ENCODE results near the gene MPDZ.

The MPDZ gene

DNA sequence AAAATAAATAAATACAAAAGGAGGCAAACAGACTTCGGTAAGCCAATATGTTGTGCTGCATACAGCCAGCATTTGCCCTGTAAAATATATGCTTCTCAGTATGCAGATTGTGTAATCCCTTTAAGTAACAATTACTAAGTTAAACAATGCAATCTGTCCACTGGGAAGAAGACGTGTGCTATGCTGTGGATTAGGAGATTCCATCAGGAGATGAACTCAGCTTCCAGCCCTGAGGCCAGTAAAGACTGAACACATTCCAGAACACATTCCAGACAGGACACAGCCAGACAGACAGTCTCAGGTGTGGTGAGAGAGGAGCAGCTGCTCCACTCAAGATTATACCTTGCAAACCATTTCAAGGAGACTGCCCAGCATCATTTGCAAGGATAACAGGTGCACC, 97.8 kb downstream of the MPDZ start:
- peak; percentile 53 for DNase-seq

DNA sequence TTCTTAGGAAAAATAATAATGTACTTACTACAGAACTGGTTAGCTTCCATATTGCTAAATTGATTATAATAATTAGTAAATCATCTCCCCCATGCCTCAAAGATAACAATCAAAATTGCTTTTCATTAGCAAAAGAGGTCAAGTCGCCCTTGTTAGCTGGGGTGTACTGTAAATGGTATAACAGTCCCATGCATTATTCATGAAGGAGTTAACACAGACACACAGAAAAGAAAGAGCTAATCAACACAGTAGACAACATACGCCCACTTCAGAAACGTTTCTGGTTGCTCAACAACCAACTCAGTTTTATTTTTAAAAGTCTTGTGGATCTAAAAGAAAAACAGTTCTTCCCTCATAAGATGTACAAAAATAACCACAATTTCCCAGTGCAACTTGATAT, 100.2 kb downstream of the MPDZ start:
- no peak for DNase-seq

DNA sequence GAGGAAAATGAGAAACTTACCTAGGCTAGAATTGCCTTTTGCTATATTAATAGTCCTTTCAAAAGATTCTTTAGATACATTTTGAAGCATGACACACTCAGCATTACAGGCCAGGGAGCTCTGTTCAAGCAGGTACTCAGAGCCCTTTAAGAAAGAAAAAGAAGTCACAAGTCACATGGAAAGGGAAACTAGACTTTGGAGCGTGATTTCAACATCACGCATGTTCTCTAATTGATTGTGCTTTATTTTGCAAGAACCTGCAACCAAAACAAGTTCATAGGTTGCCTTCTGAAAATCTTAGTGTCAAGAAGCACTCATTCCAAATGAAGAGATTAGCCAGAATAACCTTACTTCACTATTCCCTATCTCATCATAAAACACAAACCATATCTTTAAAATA, 103.8 kb downstream of the MPDZ start:
- DNase-seq: no peak

DNA sequence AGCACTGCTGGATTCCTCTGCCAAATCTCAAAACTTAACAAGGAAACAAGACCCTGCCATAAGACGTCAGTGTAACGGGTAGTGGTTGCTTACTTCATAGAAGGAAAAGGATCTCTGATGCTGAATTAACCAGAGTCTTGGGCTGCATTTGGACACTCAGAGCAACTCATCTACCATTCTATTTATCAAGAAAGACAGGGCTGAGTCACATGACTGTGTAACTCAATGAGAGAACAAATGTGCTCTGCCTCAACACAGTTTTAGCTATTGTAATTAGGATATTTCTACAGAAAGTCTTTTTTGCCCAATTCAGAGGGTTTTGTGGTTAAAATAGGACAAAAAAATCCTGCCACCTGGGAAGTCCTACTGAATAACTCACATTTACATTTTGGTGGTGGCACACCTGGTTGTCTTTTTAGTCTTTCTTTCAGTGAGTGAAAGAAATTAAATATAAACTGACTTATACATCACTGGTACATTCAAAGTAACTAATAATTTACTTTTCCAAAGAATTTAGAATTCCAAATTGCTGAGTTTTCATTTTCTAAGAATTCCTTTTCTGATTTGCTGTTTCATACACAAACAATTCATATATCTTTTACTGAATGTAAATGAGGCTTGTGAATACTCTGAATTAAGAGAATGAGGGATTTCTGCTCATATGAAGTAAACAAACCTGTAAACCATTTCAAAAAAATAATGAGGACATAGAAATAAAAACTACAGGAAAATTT, 104.4 kb downstream of the MPDZ start:
- DNase-seq: no peak

DNA sequence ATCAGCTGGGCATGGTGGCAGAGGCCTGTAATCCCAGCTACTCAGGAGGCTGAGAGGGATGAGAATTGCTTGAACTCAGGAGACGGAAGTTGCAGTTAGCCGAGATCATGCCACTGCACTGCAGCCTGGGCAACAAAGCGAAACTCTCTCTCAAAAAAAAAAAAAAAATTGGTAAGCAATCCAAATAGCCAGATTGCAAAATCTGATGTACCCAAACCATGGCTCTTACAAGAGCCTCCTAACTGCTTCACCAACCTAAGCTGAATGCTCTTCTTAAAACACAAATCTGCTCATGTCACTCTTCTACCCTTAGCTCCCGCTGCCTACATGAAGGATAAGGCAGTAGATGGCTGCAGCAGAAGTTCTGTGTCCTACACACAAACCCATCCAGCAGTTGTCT, 105.9 kb downstream of the MPDZ start:
- no peak for DNase-seq

DNA sequence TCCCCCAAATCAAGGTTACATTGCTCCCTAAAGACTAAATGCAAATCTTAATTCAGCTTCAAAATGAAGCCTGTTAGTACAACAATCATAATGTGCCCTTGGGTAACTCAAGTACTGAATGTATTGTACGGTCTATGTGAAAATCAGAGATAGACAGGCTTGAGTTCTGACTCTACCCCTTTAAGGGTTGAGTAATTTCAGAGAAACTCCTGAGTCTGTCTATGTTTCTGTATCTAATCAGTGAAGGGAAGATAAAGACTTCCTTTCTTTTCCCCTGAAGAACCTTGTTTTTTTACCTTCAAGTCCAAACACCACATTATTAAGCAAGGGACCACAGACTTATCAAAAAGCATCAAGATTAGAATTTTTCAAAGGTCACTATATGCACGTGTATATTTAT, 108.2 kb downstream of the MPDZ start:
- DNase-seq: no peak

DNA sequence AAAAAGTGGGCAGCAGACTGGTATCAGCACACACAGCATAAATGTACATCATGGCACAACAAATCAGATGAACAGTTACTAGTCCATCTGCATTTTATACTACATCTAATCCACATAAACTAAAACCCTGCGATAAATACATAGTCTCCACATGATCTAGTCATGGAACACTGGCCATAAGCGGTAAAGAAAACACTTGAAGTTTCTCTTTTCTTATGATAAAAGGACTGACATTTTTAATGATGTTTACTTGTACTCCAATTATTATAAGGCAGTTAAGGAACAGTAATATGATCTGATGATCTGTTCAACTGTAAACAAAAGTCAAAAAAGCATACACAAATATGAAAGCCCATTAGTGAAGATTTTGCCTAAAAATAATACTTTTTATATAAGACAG, 112.5 kb downstream of the MPDZ start:
- DNase-seq: no peak

DNA sequence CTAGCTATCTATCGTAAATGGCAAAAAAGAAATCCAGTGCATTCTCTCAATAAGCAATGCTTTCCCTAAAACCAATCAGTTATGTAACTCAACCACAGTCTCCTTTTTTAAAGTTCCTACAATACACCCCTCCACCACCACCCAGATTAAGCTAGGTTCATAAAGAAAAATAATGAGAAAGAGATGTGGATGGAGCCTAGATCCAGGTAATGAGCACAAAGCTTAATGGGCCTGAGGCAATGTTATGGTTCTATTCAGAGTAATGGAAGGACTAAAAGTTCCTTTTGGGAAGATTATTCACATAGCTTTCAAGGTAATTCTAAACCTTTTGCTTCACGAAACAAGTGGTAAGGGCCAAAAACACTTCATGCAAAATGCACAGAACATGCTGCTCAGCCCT, 113.5 kb downstream of the MPDZ start:
- DNase-seq: no peak

DNA sequence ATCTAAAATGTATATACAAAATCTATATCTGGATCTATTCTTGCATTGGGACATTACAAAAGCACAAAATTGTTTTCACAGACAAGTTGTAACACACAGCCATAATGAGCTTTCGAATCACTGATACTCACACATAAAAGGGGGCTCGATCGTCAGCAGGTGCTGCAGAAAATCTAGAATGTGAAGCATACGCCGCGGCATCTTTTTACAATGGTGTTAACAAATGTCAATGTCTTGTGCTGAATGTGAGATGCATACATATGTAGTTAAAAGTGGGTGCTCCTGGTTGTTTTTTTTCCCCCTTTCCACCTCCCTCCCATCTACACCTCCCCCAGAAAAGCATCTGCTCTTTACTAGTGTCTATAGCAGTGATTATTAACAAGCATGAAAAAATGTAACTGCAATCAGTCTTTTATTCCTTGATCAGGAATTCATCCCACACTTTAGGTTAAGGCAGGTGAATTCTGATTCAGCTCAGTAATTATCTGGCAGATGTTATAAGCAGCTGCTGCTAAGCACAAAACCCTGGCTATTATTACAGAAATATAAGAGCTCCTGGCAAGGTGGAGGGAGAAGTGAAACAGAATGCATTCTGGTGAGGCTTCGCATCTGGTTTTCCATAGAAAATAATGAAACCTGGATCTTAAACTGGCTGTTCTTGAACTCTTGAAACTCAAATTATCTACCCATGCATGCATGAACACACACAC, 114.1 kb downstream of the MPDZ start:
- DNase-seq: no peak

DNA sequence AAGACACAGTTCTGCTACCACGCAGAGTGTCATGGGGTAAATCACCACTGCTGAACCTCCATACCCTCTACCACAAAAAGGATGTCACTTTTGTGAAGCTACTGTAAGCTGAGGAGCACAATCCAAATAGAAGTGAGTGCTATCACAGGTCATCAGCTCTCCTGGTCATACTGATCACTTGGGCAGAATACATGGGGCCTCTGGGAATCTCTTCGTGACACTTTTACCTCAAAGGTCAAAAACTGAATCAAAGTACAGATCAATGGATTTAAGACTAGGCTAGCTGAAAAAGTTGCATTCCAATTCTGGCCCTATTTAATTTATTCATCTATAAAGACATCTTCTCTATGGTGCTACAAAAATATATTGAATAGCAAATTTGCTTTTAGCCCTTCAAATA, 115.5 kb downstream of the MPDZ start:
- no peak for DNase-seq

DNA sequence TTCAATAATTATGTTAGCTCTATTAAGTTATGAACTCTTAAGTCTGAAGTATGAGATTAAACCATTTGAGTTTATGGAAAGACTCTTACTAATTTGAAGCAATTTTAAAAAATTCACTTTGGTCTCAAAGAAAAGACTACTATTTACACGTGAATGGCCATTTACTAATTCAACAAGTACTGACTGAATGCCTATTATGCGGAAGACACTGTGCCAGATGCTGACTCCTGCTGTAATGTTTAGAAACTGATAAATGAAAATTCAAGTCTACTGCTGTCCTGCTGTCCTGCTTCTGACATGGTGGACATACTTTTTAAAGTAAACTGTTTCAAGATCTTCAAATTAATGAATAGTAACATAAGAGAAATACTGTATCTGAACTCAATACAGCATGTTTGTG, 116.2 kb downstream of the MPDZ start:
- DNase-seq: no peak

DNA sequence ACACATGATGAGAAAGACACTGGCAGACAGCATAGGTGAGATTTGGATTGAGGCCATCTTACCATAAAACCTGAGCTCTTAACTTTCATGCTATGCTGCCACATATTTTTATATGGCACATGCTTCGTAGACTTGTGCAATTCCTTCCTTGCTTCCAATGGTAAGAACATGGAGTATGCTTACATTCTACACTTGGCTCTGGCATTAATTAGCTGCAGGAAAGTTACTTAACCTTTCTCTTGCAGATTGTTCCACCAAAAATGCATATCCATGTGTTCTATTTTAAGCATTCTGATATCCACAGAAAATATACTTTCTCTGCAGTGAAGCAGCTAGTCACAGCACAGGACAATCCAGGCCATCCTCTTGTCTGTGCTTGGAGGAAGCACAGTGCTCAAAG, 119.4 kb downstream of the MPDZ start:
- no peak for DNase-seq

DNA sequence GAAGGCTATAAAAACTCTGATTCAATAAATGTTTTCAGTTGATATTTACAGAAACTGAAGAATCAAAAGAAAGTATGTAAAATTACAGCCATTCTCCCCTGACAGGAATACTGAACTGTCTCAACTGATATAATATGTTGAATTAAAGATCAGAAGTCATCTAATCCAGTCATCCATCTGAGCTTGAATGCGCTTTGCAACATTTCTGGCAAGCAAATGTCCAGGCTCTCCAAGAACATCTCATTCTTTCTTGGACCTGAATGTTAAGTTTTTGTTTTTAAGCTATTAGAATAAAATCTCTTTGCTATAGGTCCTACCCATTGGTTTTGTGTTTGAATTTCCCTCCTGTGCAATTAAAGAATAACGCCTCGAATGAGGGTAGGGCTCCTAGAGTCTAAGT, 120.5 kb downstream of the MPDZ start:
- no peak for DNase-seq

DNA sequence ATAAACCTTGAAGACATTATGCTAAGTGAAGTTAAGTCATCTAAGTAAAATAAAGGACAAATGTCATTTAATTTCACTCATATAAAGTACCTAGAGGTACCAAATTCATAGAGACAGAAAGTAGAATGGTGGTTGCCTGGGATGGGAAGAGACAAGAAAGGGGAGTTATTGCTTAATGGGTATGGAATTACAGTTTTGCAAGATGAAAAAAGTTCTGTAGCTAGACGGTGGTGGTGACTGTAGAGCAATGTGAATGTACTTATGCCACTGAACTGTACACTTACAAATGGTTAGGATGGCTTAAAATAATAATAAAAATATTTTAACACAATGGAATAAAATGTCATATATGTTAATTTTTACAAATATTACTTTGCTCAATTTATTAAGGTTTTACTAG, 128.0 kb downstream of the MPDZ start:
- no peak for DNase-seq

DNA sequence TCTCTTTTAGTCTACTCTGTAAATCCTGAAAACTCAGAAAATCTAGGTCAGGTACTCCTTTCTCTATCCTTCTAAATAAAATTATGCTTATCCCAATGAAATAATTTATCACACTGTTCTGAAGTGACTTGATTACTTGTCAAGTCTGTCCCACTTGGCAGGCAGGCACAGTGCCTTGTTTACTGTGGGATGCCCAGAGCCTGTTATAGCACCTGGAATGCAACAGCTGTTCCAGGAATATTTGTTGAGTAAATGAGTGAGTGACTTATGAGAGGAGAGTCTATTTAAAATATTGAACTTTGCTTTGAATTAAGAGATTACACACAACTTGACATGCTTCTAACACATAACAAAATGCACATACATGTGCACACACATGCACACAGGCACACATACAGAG, 130.0 kb downstream of the MPDZ start:
- no peak for DNase-seq

DNA sequence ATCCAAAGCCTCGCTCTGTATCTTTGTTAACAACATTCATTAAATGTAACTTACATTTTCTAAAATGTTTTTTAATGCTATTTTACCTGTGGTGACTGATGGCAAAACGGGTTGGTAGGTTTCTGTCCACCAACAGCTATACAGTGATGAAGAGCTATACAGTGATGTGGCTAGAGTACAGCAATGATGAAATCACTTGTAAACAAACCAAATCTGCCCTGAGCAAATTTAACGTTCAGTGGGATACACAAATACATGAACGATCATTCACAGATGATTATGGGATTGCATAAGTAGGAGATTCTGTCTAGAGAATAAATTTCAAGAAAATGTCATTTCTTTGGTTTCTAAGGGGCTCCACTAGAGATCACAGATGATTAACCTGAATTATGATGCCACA, 132.7 kb downstream of the MPDZ start:
- DNase-seq: no peak

DNA sequence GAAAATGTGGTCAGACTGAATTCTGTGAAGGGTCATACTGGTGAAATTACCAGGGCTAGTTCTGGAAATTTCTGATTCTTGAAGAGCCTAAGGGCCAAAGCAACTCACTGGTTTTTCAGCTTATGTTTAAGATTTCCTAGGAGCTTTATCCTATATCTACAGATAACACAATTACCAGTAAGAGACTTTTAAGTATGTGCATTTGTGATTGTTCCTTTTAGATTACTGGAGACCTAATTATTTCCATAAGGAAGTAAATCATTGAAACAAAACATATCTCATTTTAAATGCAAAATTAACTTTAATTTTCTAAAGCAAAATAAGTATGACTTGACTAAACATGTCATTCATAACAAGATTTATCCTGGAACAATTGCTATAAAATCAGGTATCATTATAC, 134.2 kb downstream of the MPDZ start:
- no peak for DNase-seq

DNA sequence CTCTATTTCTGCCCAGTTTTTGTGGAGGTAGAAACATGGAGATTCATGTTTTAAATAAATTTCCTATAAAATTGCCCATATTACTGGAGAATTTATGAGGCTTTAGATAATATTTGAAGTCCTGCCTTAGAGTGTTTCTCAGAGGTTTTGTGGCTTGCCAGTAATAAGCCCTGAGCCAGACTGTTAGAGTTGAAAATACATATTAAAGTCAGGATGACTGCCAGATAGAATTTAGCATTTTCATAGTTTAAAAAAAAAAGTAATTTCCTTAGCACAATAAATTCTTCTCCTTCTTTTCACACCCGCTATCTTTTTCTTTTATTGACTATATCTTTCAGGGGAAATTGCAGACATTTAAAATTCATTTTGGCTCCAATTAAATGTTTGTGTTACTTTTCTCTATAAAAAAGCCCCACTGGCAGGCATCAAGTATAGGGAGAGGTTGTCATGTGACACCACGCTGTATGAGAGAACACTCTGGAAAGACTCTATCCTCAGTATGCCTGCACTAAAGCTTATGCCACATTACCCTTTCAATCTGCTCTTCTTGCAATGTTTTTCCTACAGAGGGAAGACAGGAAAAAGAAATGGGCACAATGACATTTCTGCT, 135.2 kb downstream of the MPDZ start:
- no peak for DNase-seq

DNA sequence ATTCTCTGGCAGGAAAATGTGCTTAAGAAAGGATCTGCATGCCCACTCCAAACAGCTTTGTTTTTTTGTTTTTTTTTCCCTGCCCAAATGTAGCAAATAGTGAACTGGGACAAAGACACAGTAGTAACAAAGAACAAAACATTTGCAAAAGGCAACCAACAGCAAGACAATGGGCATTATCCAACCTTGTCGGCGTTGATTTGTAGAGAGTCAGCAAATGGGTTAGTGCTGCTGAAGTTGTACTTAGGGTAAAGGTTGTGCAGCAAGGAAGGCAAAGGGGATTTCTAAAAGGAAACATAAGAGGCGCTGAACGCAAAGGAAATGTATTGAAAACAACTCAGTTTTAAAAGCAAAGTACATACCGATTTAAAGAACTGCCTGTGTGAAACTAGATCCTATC, 136.2 kb downstream of the MPDZ start:
- DNase-seq: no peak

DNA sequence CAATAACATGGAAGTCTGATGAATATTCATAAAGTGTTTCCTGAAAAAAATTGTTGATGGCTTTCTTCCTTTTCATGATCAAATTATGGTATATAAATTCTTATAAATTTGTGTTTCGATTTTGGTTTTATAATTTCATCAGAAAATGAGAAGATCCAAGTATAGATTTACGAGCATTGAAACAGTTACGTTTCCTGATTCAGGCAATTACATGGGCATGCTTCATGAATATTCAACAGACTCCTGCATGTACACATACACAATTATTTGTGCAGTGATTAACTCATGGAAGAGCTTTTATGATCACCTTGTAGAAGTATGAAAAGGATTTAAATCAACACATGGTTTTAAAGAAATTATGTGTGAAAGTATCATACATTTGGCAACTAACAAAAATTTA, 136.7 kb downstream of the MPDZ start:
- no peak for DNase-seq

DNA sequence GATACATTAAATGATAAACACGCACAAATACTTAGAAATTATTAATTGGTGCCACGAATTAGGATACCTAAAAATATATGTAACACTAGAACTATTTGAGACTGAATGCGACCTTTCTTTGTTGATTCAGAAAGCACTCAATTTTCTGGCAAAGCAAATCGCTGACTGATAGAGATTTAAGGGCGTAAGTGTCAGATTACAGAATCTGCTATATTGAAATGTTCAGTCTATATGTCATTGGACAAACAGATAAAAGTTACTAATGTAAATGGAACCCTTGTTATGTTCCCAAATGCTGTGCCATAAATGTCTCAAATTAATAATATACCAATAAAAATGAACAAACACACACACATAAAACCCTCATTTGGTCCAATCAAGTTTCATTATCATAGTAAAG, 137.9 kb downstream of the MPDZ start:
- DNase-seq: no peak

DNA sequence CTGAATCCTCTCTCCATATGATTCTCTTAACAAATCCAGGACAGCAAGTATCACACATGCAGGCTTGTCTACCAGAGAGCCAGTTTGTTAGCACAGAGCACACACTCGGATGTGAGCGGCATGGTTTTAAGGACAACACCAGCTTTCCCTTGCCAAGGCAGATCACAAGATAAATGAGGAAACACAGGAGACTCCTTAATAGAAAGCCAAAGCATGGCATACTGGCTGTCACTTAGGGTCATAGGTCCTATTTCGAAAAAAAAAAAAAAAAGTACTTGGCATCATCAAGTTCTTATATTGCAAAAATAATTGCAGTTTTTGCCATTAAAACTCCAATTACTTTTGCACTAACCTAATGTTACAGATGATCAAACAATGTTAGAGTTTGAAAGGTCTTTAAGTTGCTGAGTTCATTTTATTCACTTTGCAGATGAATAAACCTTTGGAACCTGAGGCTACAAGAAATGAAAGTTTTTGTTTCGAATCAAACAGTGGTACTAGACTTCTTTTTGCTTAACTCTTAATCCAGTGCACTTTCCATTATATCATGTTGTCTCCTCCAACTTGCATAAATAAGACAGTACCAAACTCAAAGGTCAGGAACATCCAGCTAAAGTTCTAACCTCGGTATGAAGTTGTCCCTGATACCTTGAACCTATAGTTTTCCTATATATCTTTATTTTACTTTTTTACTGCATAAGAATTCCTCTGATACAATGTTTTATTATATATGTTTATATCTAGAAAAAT, 138.5 kb downstream of the MPDZ start:
- peak; percentile 1 for DNase-seq

DNA sequence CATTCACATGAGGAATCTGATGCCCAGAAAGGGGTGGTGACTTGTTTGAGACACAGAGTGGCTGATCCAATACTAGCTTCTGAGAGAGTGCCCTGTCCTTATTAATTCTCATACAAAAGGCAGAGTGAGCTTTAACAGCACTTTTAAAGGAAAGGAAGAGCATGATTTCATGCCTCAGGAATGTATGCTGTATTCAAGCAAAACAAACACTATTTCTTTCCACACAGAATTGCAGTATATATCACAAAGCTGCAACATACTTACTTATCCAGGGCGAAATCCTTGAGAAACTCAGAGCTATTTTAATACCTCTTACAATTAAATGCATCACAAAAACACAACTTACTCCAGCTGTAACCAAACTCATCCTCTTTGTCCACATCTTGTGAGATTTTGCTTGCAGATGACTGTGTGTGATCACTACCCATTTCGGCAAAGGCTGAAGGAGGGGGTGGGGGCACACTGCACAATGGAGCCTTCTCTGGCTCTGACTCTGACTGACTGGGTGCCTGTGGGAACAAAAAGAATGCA, 139.8 kb downstream of the MPDZ start:
- DNase-seq: peak; percentile 88

DNA sequence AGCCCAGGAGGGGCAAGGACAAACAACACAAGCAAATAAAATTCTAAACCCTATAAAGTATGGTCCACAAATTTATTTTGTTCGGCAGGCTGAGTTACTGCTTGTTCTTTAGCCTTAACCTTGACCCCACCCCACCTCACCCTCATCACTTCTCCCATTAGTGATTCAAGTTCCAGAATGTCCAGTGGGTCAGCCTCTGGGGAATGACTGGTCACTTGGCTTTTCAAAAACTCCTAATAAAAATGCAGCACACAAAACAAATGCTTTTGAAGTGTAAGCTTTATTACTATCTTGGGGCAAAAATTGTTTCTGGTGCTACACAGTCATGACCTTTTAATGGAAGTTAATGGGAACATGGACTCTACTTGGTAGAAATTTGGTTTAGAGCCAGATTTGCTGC, 142.1 kb downstream of the MPDZ start:
- no peak for DNase-seq

All from EL (cell line).